OCI-LY1 (cell line): Measurements from ENCODE around the gene VEGFB.

Experiments
- H2AFZ ChIP-seq: fragments of 200-600 bp; sonication (generic), shearing (Covaris generic); 2 replicates; pipeline ENCODE4 v1.6.0; 2014; ENCODE audit warnings: antibody characterized with exemption, mild to moderate bottlenecking, low read length
- H3F3A ChIP-seq: fragments of 200-600 bp; sonication (generic), shearing (Covaris generic); 2 replicates; pipeline ENCODE4 v1.6.0; 2014; ENCODE audit warnings: mild to moderate bottlenecking, antibody characterized with exemption, low read length, moderate library complexity; ENCODE audit not compliant: insufficient read depth
- H3K27ac ChIP-seq: fragments of 200-600 bp; sonication (generic); 2 replicates; pipeline ENCODE4 v1.5.1; 2014; ENCODE audit warnings: low read length, mixed run types, mild to moderate bottlenecking, low read depth; ENCODE audit not compliant: poor library complexity, severe bottlenecking
- H3K27me3 ChIP-seq: fragments of 200-600 bp; sonication (generic); 2 replicates; pipeline ENCODE4 v1.6.0; 2014; ENCODE audit warnings: antibody characterized with exemption, mild to moderate bottlenecking, low read length, moderate library complexity; ENCODE audit not compliant: insufficient read depth
- H3K36me3 ChIP-seq: fragments of 200-600 bp; sonication (generic); 2 replicates; pipeline ENCODE4 v1.6.1; 2014; ENCODE audit warnings: mild to moderate bottlenecking, antibody characterized with exemption, low read length, moderate library complexity, mixed read lengths; ENCODE audit not compliant: insufficient read depth
- H3K4me1 ChIP-seq: fragments of 200-600 bp; sonication (generic); 2 replicates; pipeline ENCODE4 v1.5.1; 2014; ENCODE audit warnings: mild to moderate bottlenecking, low read length, moderate library complexity; ENCODE audit not compliant: insufficient read depth, severe bottlenecking
- H3K4me2 ChIP-seq: fragments of 200-600 bp; sonication (generic), shearing (Covaris generic); 2 replicates; pipeline ENCODE4 v1.6.1; 2014; ENCODE audit warnings: low read length
- H3K4me3 ChIP-seq: fragments of 200-600 bp; sonication (generic); 2 replicates; pipeline ENCODE4 v1.5.1; 2014; ENCODE audit warnings: low read length, low read depth, mild to moderate bottlenecking, mixed read lengths; ENCODE audit not compliant: poor library complexity, severe bottlenecking
- H3K79me2 ChIP-seq: fragments of 200-600 bp; shearing (Covaris generic); 2 replicates; pipeline ENCODE4 v1.6.1; 2016; ENCODE audit warnings: mixed run types, low read length, mixed read lengths; ENCODE audit not compliant: insufficient read depth
- H3K9ac ChIP-seq: fragments of 200-600 bp; sonication (generic), shearing (Covaris generic); 2 replicates; pipeline ENCODE4 v1.6.1; 2014; ENCODE audit warnings: mild to moderate bottlenecking, low read length, mixed read lengths
- H3K9me2 ChIP-seq: fragments of 200-600 bp; sonication (generic), shearing (Covaris generic); 2 replicates; pipeline ENCODE4 v1.6.1; 2014; ENCODE audit warnings: low read depth, mild to moderate bottlenecking, low read length, mixed read lengths
- H3K9me3 ChIP-seq: fragments of 200-600 bp; shearing (Covaris generic); 2 replicates; pipeline ENCODE4 v1.6.1; 2014; ENCODE audit warnings: low read length, mixed read lengths
- H4K20me1 ChIP-seq: fragments of 200-600 bp; sonication (generic), shearing (Covaris generic); 2 replicates; pipeline ENCODE4 v1.6.0; 2016; ENCODE audit warnings: mild to moderate bottlenecking, low read length; ENCODE audit not compliant: insufficient read depth
- EZH2 ChIP-seq: fragments of 200-600 bp; sonication (generic), shearing (Covaris generic); IDR thresholded peaks from 2 replicates; pipeline ENCODE4 v1.8.0; 2017; ENCODE audit warnings: borderline replicate concordance, mixed run types, mild to moderate bottlenecking, antibody characterized with exemption, low read length, moderate library complexity, mixed read lengths
- TF ChIP-seq, protein P1 (sequence below): fragments of 200-600 bp; sonication (generic), shearing (Covaris generic); IDR thresholded peaks from 2 replicates; pipeline ENCODE4 v1.5.1; 2017; ENCODE audit warnings: mild to moderate bottlenecking, antibody characterized with exemption, low read length, moderate library complexity, mixed read lengths

The VEGFB gene

DNA sequence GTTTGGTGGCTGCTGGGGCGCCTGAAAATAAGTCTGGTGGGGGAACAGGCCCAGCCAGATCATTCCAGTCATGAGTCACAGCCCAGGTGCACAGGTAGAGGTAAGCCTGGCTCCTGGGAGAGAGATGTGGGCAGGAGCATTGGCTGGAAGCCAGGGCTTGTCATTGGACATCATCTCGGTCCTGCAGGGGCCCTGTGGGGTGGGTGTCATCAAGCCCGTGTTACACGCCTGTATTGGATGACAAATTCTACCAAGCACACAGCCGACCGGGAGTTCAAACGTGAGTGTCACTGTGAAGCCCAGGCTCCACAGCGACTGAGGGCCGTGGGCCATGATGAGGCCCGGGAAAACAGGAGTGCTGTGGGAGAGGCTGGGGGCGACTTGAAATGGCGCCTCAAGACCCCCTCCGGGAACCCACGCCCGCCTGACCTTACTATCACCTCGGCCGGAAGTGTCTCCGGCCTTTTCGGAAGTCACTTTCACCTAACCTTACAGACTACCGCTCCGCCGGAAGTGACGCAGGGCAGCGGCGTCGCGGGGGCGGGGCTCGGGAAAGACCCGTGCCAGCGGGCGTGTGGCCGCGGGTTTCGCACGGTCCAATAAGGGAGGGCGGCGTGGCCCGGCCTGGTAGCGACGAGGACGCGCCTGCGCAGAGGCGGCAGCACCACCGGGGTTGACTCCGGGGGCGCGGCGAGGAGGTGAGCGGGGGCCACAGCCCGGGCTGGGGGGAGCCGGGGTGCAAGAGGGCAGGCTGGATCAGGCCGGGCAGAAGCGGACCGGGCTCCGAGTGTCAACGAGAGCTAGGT lies 6.3 kb downstream of the VEGFB start, which contains the start of gene FKBP2:
Gene FKBP2 (plus strand): TSS at position 661 of the 806 bp plus-strand sequence. CDS start 1,293 bp downstream, outside the sequence.
- Histone ChIP-seq H3K79me2 (no peaks in the 10 kb centered on the region; the same call in 1 of the 2 replicates), H3K27me3 (no peaks in the 10 kb centered on the region), H4K20me1 (no peaks in the 10 kb centered on the region), H3K4me1 (peaks cover 76% of the 10 kb centered on the region), H3K9me3 (no peaks in the 10 kb centered on the region), H3K9ac (peak within 1 kb of the TSS; percentile 93), H3K36me3 (peaks cover 33% of the 10 kb centered on the region; the same call in 1 of the 2 replicates), H3K4me3 (peak within 1 kb of the TSS; percentile 77), H3K27ac (peak within 1 kb of the TSS; percentile 98), H3K4me2 (peak within 1 kb of the TSS; percentile 91), H3K9me2 (no peaks in the 10 kb centered on the region), H2AFZ (no peak within 1 kb of the TSS), H3F3A (peaks cover 18% of the 10 kb centered on the region; the same call in 1 of the 2 replicates)
- TF ChIP-seq EZH2, result no peak
- TF ChIP-seq, protein P1, sequence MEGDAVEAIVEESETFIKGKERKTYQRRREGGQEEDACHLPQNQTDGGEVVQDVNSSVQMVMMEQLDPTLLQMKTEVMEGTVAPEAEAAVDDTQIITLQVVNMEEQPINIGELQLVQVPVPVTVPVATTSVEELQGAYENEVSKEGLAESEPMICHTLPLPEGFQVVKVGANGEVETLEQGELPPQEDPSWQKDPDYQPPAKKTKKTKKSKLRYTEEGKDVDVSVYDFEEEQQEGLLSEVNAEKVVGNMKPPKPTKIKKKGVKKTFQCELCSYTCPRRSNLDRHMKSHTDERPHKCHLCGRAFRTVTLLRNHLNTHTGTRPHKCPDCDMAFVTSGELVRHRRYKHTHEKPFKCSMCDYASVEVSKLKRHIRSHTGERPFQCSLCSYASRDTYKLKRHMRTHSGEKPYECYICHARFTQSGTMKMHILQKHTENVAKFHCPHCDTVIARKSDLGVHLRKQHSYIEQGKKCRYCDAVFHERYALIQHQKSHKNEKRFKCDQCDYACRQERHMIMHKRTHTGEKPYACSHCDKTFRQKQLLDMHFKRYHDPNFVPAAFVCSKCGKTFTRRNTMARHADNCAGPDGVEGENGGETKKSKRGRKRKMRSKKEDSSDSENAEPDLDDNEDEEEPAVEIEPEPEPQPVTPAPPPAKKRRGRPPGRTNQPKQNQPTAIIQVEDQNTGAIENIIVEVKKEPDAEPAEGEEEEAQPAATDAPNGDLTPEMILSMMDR, result no peak

- Histone ChIP-seq H3K4me1 (peaks cover 71% of the 10 kb centered on the region), H3K9ac (peak overlapping the region; percentile 93), H3F3A (peaks cover 18% of the 10 kb centered on the region; the same call in 1 of the 2 replicates), H2AFZ (no peak overlapping the region), H3K9me3 (no peaks in the 10 kb centered on the region), H4K20me1 (no peaks in the 10 kb centered on the region), H3K79me2 (no peaks in the 10 kb centered on the region; the same call in 1 of the 2 replicates), H3K9me2 (no peaks in the 10 kb centered on the region), H3K27ac (peak overlapping the region; percentile 98), H3K36me3 (peaks cover 31% of the 10 kb centered on the region; the same call in 1 of the 2 replicates), H3K4me2 (peak overlapping the region; percentile 91), H3K27me3 (no peaks in the 10 kb centered on the region), H3K4me3 (peak overlapping the region; percentile 77)
- TF ChIP-seq EZH2, result no peak
- TF ChIP-seq, protein P1, result no peak
Measured at GRCh38 chr11:64241241-64241490, 6.8 kb downstream of the VEGFB start.

- no peaks in the 10 kb centered on the region for H4K20me1 ChIP-seq
- TF ChIP-seq EZH2, result no peak
- TF ChIP-seq, protein P1, result no peak
- H2AFZ ChIP-seq, result no peak overlapping the region
- H3K36me3 ChIP-seq, result peaks cover 31% of the 10 kb centered on the region; the same call in 1 of the 2 replicates
- peak overlapping the region; percentile 73 for H3K27ac ChIP-seq
- peak overlapping the region; percentile 77 for H3K4me3 ChIP-seq
- no peaks in the 10 kb centered on the region for H3K9me3 ChIP-seq
- H3K9ac ChIP-seq, result peak overlapping the region; percentile 89
- no peaks in the 10 kb centered on the region for H3K9me2 ChIP-seq
- peaks cover 18% of the 10 kb centered on the region; the same call in 1 of the 2 replicates for H3F3A ChIP-seq
- H3K4me2 ChIP-seq, result peak overlapping the region; percentile 91
- H3K79me2 ChIP-seq, result no peaks in the 10 kb centered on the region; the same call in 1 of the 2 replicates
- peaks cover 70% of the 10 kb centered on the region for H3K4me1 ChIP-seq
- H3K27me3 ChIP-seq, result no peaks in the 10 kb centered on the region
Measured at GRCh38 chr11:64241491-64242374, 7.3 kb downstream of the VEGFB start.
